ENCODE data around the gene CIDEC.

DNA sequence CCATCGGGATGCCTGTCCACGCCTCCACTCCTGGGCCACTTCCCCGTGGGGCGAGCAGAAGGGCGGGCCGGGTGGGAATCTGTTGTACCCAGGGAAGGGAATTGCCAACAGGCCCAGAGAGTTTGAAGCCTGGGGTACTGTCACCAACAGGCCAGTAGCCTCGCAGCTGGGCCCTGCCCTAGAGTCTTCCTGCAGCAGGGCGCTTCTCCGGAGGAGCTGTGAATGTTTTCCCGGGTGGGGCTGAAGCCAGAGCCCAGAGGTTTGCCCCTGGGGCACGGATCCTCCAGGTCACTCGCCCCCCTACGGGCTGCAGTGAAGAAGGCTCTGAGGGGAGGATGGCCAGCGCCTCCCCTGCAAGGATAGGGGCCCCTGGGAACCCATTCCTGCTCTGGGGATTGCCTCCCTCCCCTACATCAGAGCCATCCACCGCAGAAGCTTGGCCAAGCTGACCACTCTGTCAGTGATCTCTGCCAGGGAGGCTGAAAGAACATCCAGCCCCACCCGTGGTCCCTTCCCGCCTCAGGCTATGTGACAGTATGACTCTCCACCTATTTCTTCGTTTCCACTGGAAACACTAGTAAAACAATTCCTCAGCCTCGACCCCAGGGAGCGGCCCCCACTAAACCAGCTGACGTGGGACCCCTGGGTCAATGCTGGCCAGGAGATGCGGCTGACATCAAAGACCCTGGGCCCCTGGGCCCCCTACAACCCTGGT is 16.8 kb downstream of the CIDEC start:
- TF ChIP-seq POLR2AphosphoS5 (IDR thresholded peaks at IDR 0.05; ENCODE audit: borderline replicate concordance, low read depth, low read length) (no peak), EZH2 (IDR thresholded peaks at IDR 0.05) (no peak)
